Activated T-cell treated with anti-CD3 and anti-CD28 coated beads for 4 hours (primary cell): ENCODE measurements around the gene AGPAT3.

Experiments used
- DNase-seq: peaks from one replicate; pipeline ENCODE4 v3.0.0-alpha.2; 2020

The AGPAT3 gene

GRCh38 chr21:43865540-43866259, 677 bp downstream of the AGPAT3 start:
- DNase-seq = peak; percentile 49

GRCh38 chr21:43866260-43866629, 1.2 kb downstream of the AGPAT3 start:
- peak; percentile 19 for DNase-seq

GRCh38 chr21:43866659-43867331, 1.8 kb downstream of the AGPAT3 start:
- peak; percentile 24 for DNase-seq

- no peak for DNase-seq
These were observed 2.3 kb downstream of the AGPAT3 start for GRCh38 chr21:43867332-43867703.

GRCh38 chr21:43867948-43868347, 2.9 kb downstream of the AGPAT3 start:
- no peak for DNase-seq

GRCh38 chr21:43868461-43868860, 3.4 kb downstream of the AGPAT3 start:
- no peak for DNase-seq

- no peak for DNase-seq
These were observed 4.7 kb downstream of the AGPAT3 start for GRCh38 chr21:43869486-43870325.

GRCh38 chr21:43871487-43871886, 6.5 kb downstream of the AGPAT3 start:
- DNase-seq = no peak

GRCh38 chr21:43872531-43873197, 7.6 kb downstream of the AGPAT3 start:
- DNase-seq = no peak

GRCh38 chr21:43873673-43874072, 8.7 kb downstream of the AGPAT3 start:
- DNase-seq = no peak

GRCh38 chr21:43874085-43874805, 9.2 kb downstream of the AGPAT3 start:
- DNase-seq = no peak

GRCh38 chr21:43876605-43877004, 11.6 kb downstream of the AGPAT3 start:
- no peak for DNase-seq

- DNase-seq = no peak
These were observed 13.0 kb downstream of the AGPAT3 start for GRCh38 chr21:43877936-43878575.

GRCh38 chr21:43879348-43880110, 14.5 kb downstream of the AGPAT3 start:
- DNase-seq = no peak

GRCh38 chr21:43880111-43880985, 15.3 kb downstream of the AGPAT3 start:
- DNase-seq = no peak

- DNase-seq = no peak
These were observed 16.3 kb downstream of the AGPAT3 start for GRCh38 chr21:43881283-43881682.

- DNase-seq = no peak
These were observed 16.9 kb downstream of the AGPAT3 start for GRCh38 chr21:43881935-43882334.

- no peak for DNase-seq
These were observed 18.0 kb downstream of the AGPAT3 start for GRCh38 chr21:43882952-43883545.

GRCh38 chr21:43884012-43884860, 19.2 kb downstream of the AGPAT3 start:
- DNase-seq = no peak
